Upper lobe of left lung (tissue), 6 donors: ENCODE measurements around the gene TSPAN31. TPM values are rescaled to one million over a fixed set of nuclear protein-coding genes. Genes with fewer than 3 reads are reported as not detected.

Source experiments
- ATAC-seq, 2 donors: fragments of 200-7000 bp; cut with Tn5 transposase; one replicate each; pipeline ENCODE4 v1.9.1; 2022; ENCODE audit warnings: mild to moderate bottlenecking in 2 of 2, moderate library complexity in 2 of 2; ENCODE audit not compliant: low FRiP score in 2 of 2
- DNase-seq, 2 donors: peaks; one replicate each; pipeline ENCODE4 v3.0.0-alpha.2; 2019 to 2020
- H3K27ac ChIP-seq, 4 donors: fragments of 200-600 bp; sonication (generic); one replicate each; pipeline ENCODE4 v1.5.1; 2016 to 2019
- H3K27me3 ChIP-seq, 4 donors: fragments of 200-600 bp; sonication (generic); one replicate each; pipeline ENCODE4 v1.5.1; 2017 to 2019
- H3K36me3 ChIP-seq, 4 donors: fragments of 200-600 bp; sonication (generic); one replicate each; pipeline ENCODE4 v1.5.1; 2016 to 2019
- H3K4me1 ChIP-seq, 4 donors: fragments of 200-600 bp; sonication (generic); one replicate each; pipeline ENCODE4 v1.5.1; 2018 to 2019
- H3K4me3 ChIP-seq, 4 donors: fragments of 200-600 bp; sonication (generic); one replicate each; pipeline ENCODE4 v1.5.1; 2017 to 2019; ENCODE audit warnings: mild to moderate bottlenecking in 2 of 4, moderate library complexity in 1 of 4
- H3K9me3 ChIP-seq, 4 donors: fragments of 200-600 bp; sonication (generic); one replicate each; pipeline ENCODE4 v1.5.1; 2018 to 2019
- CTCF ChIP-seq, 6 experiments: fragments of 450-650 bp in 4 of 6; fragments of 200-600 bp in 2 of 6; sonication (generic) in 2 of 6; IDR thresholded peaks; one replicate each; pipeline ENCODE4 v1.5.1; 2016 to 2019; ENCODE audit warnings: antibody characterized with exemption in 6 of 6
- EP300 ChIP-seq, 4 donors: sonication (generic); formaldehyde crosslinking; IDR thresholded peaks; one replicate each; pipeline ENCODE4 v1.5.1; 2017; ENCODE audit warnings: antibody characterized with exemption in 4 of 4, control low read depth in 2 of 4
- POLR2A ChIP-seq, 4 donors: fragments of 450-650 bp; IDR thresholded peaks; one replicate each; pipeline ENCODE4 v1.5.1; 2016 to 2017; ENCODE audit warnings: antibody characterized with exemption in 4 of 4, mild to moderate bottlenecking in 2 of 4
- POLR2AphosphoS5 ChIP-seq, 2 donors: sonication (generic); formaldehyde crosslinking; IDR thresholded peaks; one replicate each; pipeline ENCODE4 v1.5.1; 2017; ENCODE audit warnings: antibody characterized with exemption in 2 of 2
- WGBS, 2 donors: methylation state at CpG; one replicate each; pipeline ENCODE4 v1.1.5; 2017 to 2018; 5-methylcytosine and 5-hydroxymethylcytosine counted together
- total RNA-seq, 6 donors: library from RNA; depleted of rRNA in 4 of 6; stranded (reverse); fragments of >200 nt in 4 of 6; gene quantifications; one replicate each; pipeline versions ENCODE4 v1.1.0 to v1.2.1, GENCODE V29; 2016 to 2021
- donor health status: DM: no; HTN: no; CAD: no; lungs with moderate emphysema.
- donor health status: DM: no; HTN: yes; CAD: no; lungs with severe emphysema.

TSPAN31 gene
- total RNA-seq, 6 donors from 2014 or later: 16.8 to 54.6 (median 37.3) TPM

- Histone ChIP-seq H3K36me3 (peaks cover 0 to 20% (median 15%) of the 10 kb centered on the region in 4 donors), H3K27ac (peak overlapping the region; percentile 81 to 91 (median 82)), H3K4me3 (peak overlapping the region; percentile 53 to 90 (median 86)), H3K9me3 (no peaks in the 10 kb centered on the region), H3K27me3 (no peaks in the 10 kb centered on the region), H3K4me1 (peaks cover 22 to 56% (median 48%) of the 10 kb centered on the region in 4 donors)
- no peak for TF ChIP-seq CTCF (IDR thresholded peaks at IDR 0.05)
- no peak for TF ChIP-seq POLR2AphosphoS5 (IDR thresholded peaks at IDR 0.05)
- no peak for TF ChIP-seq POLR2A (IDR thresholded peaks at IDR 0.05)
- TF ChIP-seq EP300 (IDR thresholded peaks at IDR 0.05): no peak
- ATAC-seq (no peak), DNase-seq (no peak)
- 0% methylated on average over 3 of the region's 34 CpGs; no CpG with 5 or more reads in 1 of the 2 donors for WGBS, 2 donors
Measured at GRCh38 chr12:57755194-57755453, 10.3 kb downstream of the TSPAN31 start.

- Histone ChIP-seq H3K27ac (peak overlapping the region; percentile 81 to 91 (median 82)), H3K4me1 (peaks cover 22 to 51% (median 47%) of the 10 kb centered on the region in 4 donors), H3K9me3 (no peaks in the 10 kb centered on the region), H3K27me3 (no peaks in the 10 kb centered on the region), H3K36me3 (peaks cover 0 to 16% (median 12%) of the 10 kb centered on the region in 4 donors), H3K4me3 (peak overlapping the region; percentile 53 to 90 (median 86))
- no peak for TF ChIP-seq POLR2AphosphoS5 (IDR thresholded peaks at IDR 0.05)
- TF ChIP-seq CTCF (IDR thresholded peaks at IDR 0.05): peak in 2 of 6 experiments; percentile 7 to 24
- TF ChIP-seq POLR2A (IDR thresholded peaks at IDR 0.05): peak in 1 of 4 donors; percentile 49
- no peak for TF ChIP-seq EP300 (IDR thresholded peaks at IDR 0.05)
- ATAC-seq (no peak), DNase-seq (peak; percentile 48 to 90)
- 3 to 9% methylated on average over 4 to 33 of the region's 76 CpGs for WGBS, 2 donors
Measured at GRCh38 chr12:57755454-57756372, 10.9 kb downstream of the TSPAN31 start.

GRCh38 chr12:57756406-57757341, 11.8 kb downstream of the TSPAN31 start:
- TF ChIP-seq POLR2AphosphoS5 (IDR thresholded peaks at IDR 0.05) (no peak), EP300 (IDR thresholded peaks at IDR 0.05) (no peak), CTCF (IDR thresholded peaks at IDR 0.05) (peak; percentile 54 to 73 (median 61)), POLR2A (IDR thresholded peaks at IDR 0.05) (no peak)
- peak overlapping the region in 1 of 4 donors; percentile 91 for H3K27ac ChIP-seq
- H3K36me3 ChIP-seq: peaks cover 0 to 16% (median 12%) of the 10 kb centered on the region in 4 donors
- peak; percentile 61 to 82 for DNase-seq
- H3K9me3 ChIP-seq: no peaks in the 10 kb centered on the region
- H3K27me3 ChIP-seq: no peaks in the 10 kb centered on the region
- peak overlapping the region in 3 of 4 donors; percentile 84 to 90 (median 87) for H3K4me3 ChIP-seq
- H3K4me1 ChIP-seq: peaks cover 15 to 42% (median 38%) of the 10 kb centered on the region in 4 donors
- 48 to 68% methylated on average over 21 to 22 of the region's 22 CpGs for WGBS, 2 donors
- ATAC-seq: no peak

- H3K4me3 ChIP-seq: no peak overlapping the region
- TF ChIP-seq EP300 (IDR thresholded peaks at IDR 0.05) (no peak), POLR2A (IDR thresholded peaks at IDR 0.05) (no peak), CTCF (IDR thresholded peaks at IDR 0.05) (no peak), POLR2AphosphoS5 (IDR thresholded peaks at IDR 0.05) (no peak)
- H3K9me3 ChIP-seq: no peaks in the 10 kb centered on the region
- H3K27me3 ChIP-seq: no peaks in the 10 kb centered on the region
- H3K27ac ChIP-seq: no peak overlapping the region
- DNase-seq (no peak), ATAC-seq (no peak)
- H3K4me1 ChIP-seq: peaks cover 13 to 36% (median 34%) of the 10 kb centered on the region in 4 donors
- 95 to 96% methylated on average over 3 to 4 of the region's 4 CpGs for WGBS, 2 donors
- H3K36me3 ChIP-seq: peaks cover 0 to 16% (median 12%) of the 10 kb centered on the region in 4 donors
Measured at GRCh38 chr12:57757771-57758170, 12.9 kb downstream of the TSPAN31 start.
